HEK293 (cell line): ENCODE results near the gene POLE3.
A peak's percentile ranks its signal among the peaks of the same experiment; 100 is the strongest.

ENCODE experiments used
- CTCF ChIA-PET: fragments of 350-600 bp; formaldehyde crosslinking; extraction: SDS; loops from one replicate; lab custom pipeline; 2021; ENCODE audit warnings: antibody characterized with exemption; lab: Yijun Ruan, JAX
- POLR2A ChIA-PET: fragments of 300-600 bp; formaldehyde crosslinking; extraction: SDS; loops from one replicate; lab custom pipeline; 2020; ENCODE audit warnings: antibody characterized with exemption, inconsistent platforms; lab: Yijun Ruan, JAX
- H3K27ac ChIP-seq: fragments of 200-500 bp; sonication (Bioruptor generic); 2 replicates; pipeline ENCODE4 v1.5.1; 2014; ENCODE audit warnings: low read depth, low read length, control low read depth, inconsistent platforms; ENCODE audit errors: extremely low read depth
- H3K36me3 ChIP-seq, 2 experiments: fragments of 200-500 bp in 1 of 2; sonication (Bioruptor generic) in 1 of 2; 1 replicate in 1 of 2; 2 replicates in 1 of 2; pipeline ENCODE4 v1.5.1; 2014 to 2017; ENCODE audit warnings: inconsistent platforms in 2 of 2, low read length in 2 of 2; ENCODE audit not compliant: control insufficient read depth in 2 of 2, insufficient read depth in 1 of 2
- H3K4me1 ChIP-seq: fragments of 200-500 bp; sonication (Bioruptor generic); 2 replicates; pipeline ENCODE4 v1.5.1; 2014; ENCODE audit warnings: mild to moderate bottlenecking, low read length, inconsistent platforms; ENCODE audit not compliant: control insufficient read depth, insufficient read depth
- H3K4me3 ChIP-seq: 2 replicates; pipeline ENCODE4 v1.5.1; 2011; ENCODE audit warnings: low read depth, mild to moderate bottlenecking, control low read depth, low read length, moderate library complexity
- H3K9me3 ChIP-seq: fragments of 200-500 bp; sonication (Bioruptor generic); 2 replicates; pipeline ENCODE4 v1.5.1; 2014; ENCODE audit warnings: low read depth, low read length, inconsistent platforms; ENCODE audit not compliant: control insufficient read depth, insufficient read depth
- CTCF ChIP-seq: fragments of 450-650 bp; formaldehyde crosslinking; IDR thresholded peaks from 2 replicates; pipeline ENCODE4 v1.5.1; 2016; ENCODE audit warnings: missing biosample characterization, missing genetic modification characterization
- GLIS2 ChIP-seq: fragments of 450-650 bp; formaldehyde crosslinking; IDR thresholded peaks from 2 replicates; pipeline ENCODE4 v1.5.1; 2016; ENCODE audit warnings: missing biosample characterization, missing genetic modification characterization
- MYNN ChIP-seq: fragments of 450-650 bp; formaldehyde crosslinking; IDR thresholded peaks from 2 replicates; pipeline ENCODE4 v1.5.1; 2016; ENCODE audit warnings: missing biosample characterization, missing genetic modification characterization, borderline replicate concordance
- SCRT1 ChIP-seq: fragments of 450-650 bp; formaldehyde crosslinking; IDR thresholded peaks from 2 replicates; pipeline ENCODE4 v1.5.1; 2016; ENCODE audit warnings: missing biosample characterization, missing genetic modification characterization, borderline replicate concordance
- SCRT2 ChIP-seq: fragments of 450-650 bp; formaldehyde crosslinking; IDR thresholded peaks from 2 replicates; pipeline ENCODE4 v1.5.1; 2016; ENCODE audit warnings: missing biosample characterization, missing genetic modification characterization
- TCF7L2 ChIP-seq: IDR thresholded peaks from 2 replicates; pipeline ENCODE4 v1.6.1; 2011; ENCODE audit warnings: low read depth, mild to moderate bottlenecking, inconsistent platforms, low read length, moderate library complexity, borderline replicate concordance
- ZBTB17 ChIP-seq: fragments of 450-650 bp; formaldehyde crosslinking; IDR thresholded peaks from 2 replicates; pipeline ENCODE4 v1.5.1; 2016; ENCODE audit warnings: missing biosample characterization, missing genetic modification characterization
- ZFP41 ChIP-seq: fragments of 450-650 bp; formaldehyde crosslinking; IDR thresholded peaks from 2 replicates; pipeline ENCODE4 v1.5.1; 2016; ENCODE audit warnings: missing biosample characterization, missing genetic modification characterization, borderline replicate concordance
- ZFP69B ChIP-seq: fragments of 450-650 bp; formaldehyde crosslinking; IDR thresholded peaks from 2 replicates; pipeline ENCODE4 v1.5.1; 2016; ENCODE audit warnings: missing biosample characterization, missing genetic modification characterization
- ZNF132 ChIP-seq: fragments of 450-650 bp; formaldehyde crosslinking; IDR thresholded peaks from 2 replicates; pipeline ENCODE4 v1.5.1; 2017; ENCODE audit warnings: missing biosample characterization, missing genetic modification characterization, borderline replicate concordance
- ZNF16 ChIP-seq: fragments of 450-650 bp; formaldehyde crosslinking; IDR thresholded peaks from 2 replicates; pipeline ENCODE4 v1.5.1; 2016; ENCODE audit warnings: low read depth, missing biosample characterization, missing genetic modification characterization
- ZNF266 ChIP-seq: fragments of 450-650 bp; formaldehyde crosslinking; IDR thresholded peaks from 2 replicates; pipeline ENCODE4 v1.5.1; 2016; ENCODE audit warnings: missing biosample characterization, missing genetic modification characterization, low read depth
- ZNF280C ChIP-seq: fragments of 450-650 bp; formaldehyde crosslinking; IDR thresholded peaks from 2 replicates; pipeline ENCODE4 v1.5.1; 2016; ENCODE audit warnings: missing biosample characterization, missing genetic modification characterization
- ZNF530 ChIP-seq: fragments of 450-650 bp; formaldehyde crosslinking; IDR thresholded peaks from 2 replicates; pipeline ENCODE4 v1.5.1; 2016; ENCODE audit warnings: low read depth, missing biosample characterization, missing genetic modification characterization
- ZNF658 ChIP-seq: fragments of 450-650 bp; formaldehyde crosslinking; IDR thresholded peaks from 2 replicates; pipeline ENCODE4; 2016; ENCODE audit warnings: missing biosample characterization, missing genetic modification characterization
- ZNF692 ChIP-seq: fragments of 450-650 bp; formaldehyde crosslinking; IDR thresholded peaks from 2 replicates; pipeline ENCODE4 v1.5.1; 2016; ENCODE audit warnings: missing biosample characterization, missing genetic modification characterization
- ZNF76 ChIP-seq: fragments of 450-650 bp; formaldehyde crosslinking; IDR thresholded peaks from 2 replicates; pipeline ENCODE4; 2016; ENCODE audit warnings: low read depth, missing biosample characterization, missing genetic modification characterization, borderline replicate concordance
- ZSCAN30 ChIP-seq: fragments of 450-650 bp; IDR thresholded peaks from 2 replicates; pipeline ENCODE4 v1.5.1; 2018; ENCODE audit warnings: missing biosample characterization, mild to moderate bottlenecking, missing genetic modification characterization, moderate library complexity

Gene POLE3

DNA sequence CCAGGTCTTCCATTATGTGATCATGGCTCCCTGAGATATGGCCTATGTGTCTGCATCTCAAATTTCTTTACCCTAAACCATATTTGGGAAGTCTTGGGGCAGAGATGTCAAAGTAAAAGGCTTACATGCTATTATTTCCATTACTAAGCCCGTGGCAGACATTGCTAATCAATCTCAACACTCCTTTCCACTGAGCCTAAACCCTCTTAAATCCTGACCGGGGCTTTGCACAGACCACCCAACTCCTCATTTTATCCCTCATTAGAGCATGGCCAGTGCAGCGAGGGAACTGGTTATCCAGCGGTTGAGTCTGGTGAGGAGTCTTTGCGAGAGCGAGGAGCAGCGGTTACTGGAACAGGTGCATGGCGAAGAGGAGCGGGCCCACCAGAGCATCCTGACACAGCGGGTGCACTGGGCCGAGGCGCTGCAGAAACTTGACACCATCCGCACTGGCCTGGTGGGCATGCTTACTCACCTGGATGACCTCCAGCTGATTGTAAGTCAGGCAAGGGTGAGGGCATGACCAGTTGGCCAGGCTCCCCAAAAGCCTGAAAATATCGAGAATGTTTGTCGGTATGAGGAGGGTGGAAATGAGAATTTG lies 50.1 kb downstream of the POLE3 start:
- Histone ChIP-seq H3K4me3 (no peak overlapping the region), H3K27ac (no peak overlapping the region), H3K9me3 (no peaks in the 10 kb centered on the region), H3K36me3 (no peaks in the 10 kb centered on the region), H3K4me1 (no peaks in the 10 kb centered on the region)
- TF ChIP-seq ZNF692 (tag by site-specific recombination), result 0 out of 2 replicates have a peak, but pooled peaks have one; percentile 18
- TF ChIP-seq ZBTB17 (tag by site-specific recombination), result 0 out of 2 replicates have a peak, but pooled peaks have one; percentile 10
- no peak for TF ChIP-seq GLIS2 (tag by site-specific recombination)
- no peak for TF ChIP-seq ZFP41 (tag by site-specific recombination)
- TF ChIP-seq ZFP69B, result peak; percentile 21; the same call in 1 of the 2 replicates
- TF ChIP-seq ZNF266 (tag by site-specific recombination), result no peak
- TF ChIP-seq ZNF76 (tag by site-specific recombination), result no peak
- peak; percentile 83 for TF ChIP-seq MYNN (tag by site-specific recombination)
- CTCF ChIA-PET, result interaction anchor here (0.6 to 1.7 kb wide), 3 partner anchors 11 to 40 kb away, joined by 3 to 7 read pairs (median 3); partner anchors contain the start of genes ALAD and BSPRY
- POLR2A ChIA-PET, result no interaction called here

DNA sequence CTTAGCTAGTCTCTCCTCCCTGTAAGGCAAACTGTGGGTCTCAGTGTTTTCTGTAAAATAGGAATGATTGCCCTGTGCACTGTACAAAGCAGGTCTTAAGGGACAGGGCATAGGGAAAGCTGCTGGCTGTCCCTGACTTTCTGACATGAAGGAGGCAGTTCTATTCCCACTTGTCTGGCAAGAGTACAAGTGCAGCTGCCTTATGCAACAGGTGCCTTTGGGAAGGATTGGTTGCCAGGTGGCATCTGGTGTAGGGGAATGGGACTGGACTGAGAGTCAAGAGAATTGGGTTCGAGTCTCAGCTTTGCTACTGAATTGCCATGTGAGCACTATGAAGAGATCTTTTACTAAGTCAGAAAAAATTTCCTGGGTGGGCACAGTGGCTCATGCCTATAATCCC lies 51.1 kb downstream of the POLE3 start:
- Histone ChIP-seq H3K4me1 (no peaks in the 10 kb centered on the region), H3K9me3 (no peaks in the 10 kb centered on the region), H3K36me3 (no peaks in the 10 kb centered on the region), H3K4me3 (no peak overlapping the region), H3K27ac (no peak overlapping the region)
- CTCF ChIA-PET, result interaction anchor here (1.1 kb wide), 1 partner anchor 11 kb away, joined by 3 read pairs; no protein-coding TSS in a partner anchor
- TF ChIP-seq SCRT2 (tag by site-specific recombination) (peak; percentile 89), ZBTB17 (tag by site-specific recombination) (no peak), ZNF16 (tag by site-specific recombination) (no peak), TCF7L2 (no peak), ZNF132 (no peak), ZSCAN30 (tag by site-specific recombination) (no peak), CTCF (tag by site-specific recombination) (no peak), SCRT1 (tag by site-specific recombination) (peak; percentile 82), ZNF280C (tag by site-specific recombination) (no peak), ZNF658 (tag by site-specific recombination) (no peak), ZNF530 (no peak)
- POLR2A ChIA-PET, result interaction anchor here (0.7 to 1.2 kb wide), 2 partner anchors 17 to 51 kb away, joined by 3 to 4 read pairs; partner anchors contain the start of genes C9orf43, HDHD3 and POLE3
